Transverse colon (tissue), 4 donors: ENCODE data around the gene PITRM1. TPM values are rescaled to one million over a fixed set of nuclear protein-coding genes. Genes with fewer than 3 reads are reported as not detected.
A peak's percentile ranks its signal among the peaks of the same experiment; 100 is the strongest.

Source experiments
- DNase-seq: peaks from one replicate; pipeline ENCODE4 v3.0.0-alpha.2; 2019
- H3K27ac ChIP-seq, 4 donors: fragments of 200-600 bp; sonication (generic); 2 replicates each; pipeline ENCODE4 v1.5.1; 2016 to 2018; ENCODE audit warnings: inconsistent platforms in 4 of 4
- H3K27me3 ChIP-seq: fragments of 200-600 bp; sonication (generic); 2 replicates; pipeline ENCODE4 v1.5.1; 2017; ENCODE audit warnings: inconsistent platforms
- H3K36me3 ChIP-seq, 4 donors: fragments of 200-600 bp; sonication (generic); 2 replicates each; pipeline ENCODE4 v1.5.1; 2017 to 2019; ENCODE audit warnings: inconsistent platforms in 4 of 4
- H3K4me1 ChIP-seq, 4 donors: fragments of 200-600 bp; sonication (generic); 2 replicates each; pipeline ENCODE4 v1.5.1; 2017 to 2020; ENCODE audit warnings: inconsistent platforms in 4 of 4
- H3K4me3 ChIP-seq, 4 donors: fragments of 200-600 bp; sonication (generic); 1 replicate in 1 of 4; 2 replicates in 3 of 4; pipeline versions ENCODE4 v1.5.1 to v1.6.1; 2017 to 2019; ENCODE audit warnings: inconsistent platforms in 4 of 4
- H3K9me3 ChIP-seq, 2 donors: fragments of 200-600 bp; sonication (generic); 2 replicates each; pipeline ENCODE4 v1.5.1; 2017 to 2019; ENCODE audit warnings: inconsistent platforms in 2 of 2
- EP300 ChIP-seq: sonication (generic); formaldehyde crosslinking; IDR thresholded peaks from one replicate; pipeline ENCODE4 v1.6.1; 2017; ENCODE audit warnings: antibody characterized with exemption, low read depth
- POLR2A ChIP-seq: fragments of 450-650 bp; IDR thresholded peaks from one replicate; pipeline ENCODE4 v1.6.1; 2016; ENCODE audit warnings: antibody characterized with exemption, mild to moderate bottlenecking, moderate library complexity
- POLR2AphosphoS5 ChIP-seq, 3 donors: sonication (generic); formaldehyde crosslinking; IDR thresholded peaks; one replicate each; pipeline ENCODE4 v1.6.1; 2016; ENCODE audit warnings: antibody characterized with exemption in 3 of 3
- WGBS, 2 donors: methylation state at CpG; one replicate each; pipeline ENCODE4 v1.1.5; 2018; ENCODE audit warnings: low coverage in 1 of 2; 5-methylcytosine and 5-hydroxymethylcytosine counted together
- in situ Hi-C, 4 donors: fragments of 200-750 bp; cut with MboI; loops; one replicate each; pipeline versions ENCODE4 v1.15.0 to v1.15.1; 2017; ENCODE audit warnings: low sequenced_read_pairs in 3 of 4, low pct_ligation_motif_present in 1 of 4, low pct_unique_long_range_greater_than_20kb in 1 of 4
- intact Hi-C: fragments of 100-400 bp; cut with DNase I; formaldehyde crosslinking; loops from one replicate; pipeline ENCODE4 v1.15.1; 2023; ENCODE audit warnings: low total_unique reads
- total RNA-seq, 4 donors: library from RNA; depleted of rRNA; stranded (reverse); fragments of >200 nt; gene quantifications; one replicate each; pipeline ENCODE4 v1.1.0, GENCODE V29; 2016
- TF ChIP-seq, protein P1 (sequence below), 5 experiments: fragments of 200-600 bp in 3 of 5; fragments of 450-650 bp in 2 of 5; sonication (generic) in 3 of 5; IDR thresholded peaks; 1 replicate in 2 of 5; 2 replicates in 3 of 5; pipeline ENCODE4 v1.5.1; 2016 to 2017; ENCODE audit warnings: antibody characterized with exemption in 5 of 5, inconsistent platforms in 3 of 5, mild to moderate bottlenecking in 2 of 5, moderate library complexity in 1 of 5

Gene PITRM1
- total RNA-seq, 4 donors from 2014 or later = 50.9 to 108 (median 67.6) TPM

DNA sequence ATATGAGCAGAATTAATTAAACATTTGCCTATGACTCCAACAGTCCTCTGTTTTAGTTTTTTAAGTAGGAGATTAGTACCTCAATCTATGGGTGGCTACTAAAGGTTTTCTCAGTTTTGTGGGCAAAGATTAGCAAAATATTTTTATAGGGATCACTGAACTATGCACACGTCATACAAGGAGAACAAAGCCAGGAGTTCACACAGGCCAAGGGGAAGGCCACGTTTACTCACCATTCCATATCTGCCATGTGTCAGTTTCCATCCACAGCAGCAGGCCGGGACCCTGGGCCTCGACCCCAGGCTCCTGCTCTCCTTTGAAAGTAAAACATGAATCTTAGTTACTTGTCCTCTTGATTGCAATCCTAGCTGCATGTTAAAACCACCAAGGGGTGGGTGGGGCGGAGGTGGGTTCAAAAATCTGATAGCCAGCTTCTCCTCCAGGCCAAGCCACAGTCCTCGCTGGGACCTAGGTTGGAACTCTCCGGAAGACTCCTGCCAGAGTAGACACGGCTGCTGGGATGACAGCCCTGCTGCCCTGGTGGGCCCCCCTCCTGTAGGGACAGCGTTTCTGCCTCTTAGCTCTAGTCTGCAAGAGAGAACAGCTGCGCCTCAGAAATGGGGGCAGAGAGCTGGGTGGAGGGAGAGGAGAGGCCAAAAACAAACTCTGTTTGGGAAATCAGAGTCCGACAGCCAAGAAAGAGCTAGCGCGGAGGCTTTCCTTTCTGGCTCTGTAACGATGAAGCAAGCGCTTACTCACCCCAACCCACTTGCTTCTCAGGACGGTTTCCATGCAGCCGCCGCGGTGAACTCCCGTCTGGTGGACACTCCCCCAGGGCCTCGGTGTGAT, 35.6 kb downstream of the PITRM1 start:
- peaks cover 0 to 46% (median 22%) of the 10 kb centered on the region in 4 donors for H3K36me3 ChIP-seq
- 78 to 81% methylated on average over 7 to 21 of the region's 21 CpGs for WGBS, 2 donors
- H3K27ac ChIP-seq = peak overlapping the region; percentile 15 to 74 (median 63)
- intact Hi-C loops = no loop called here
- H3K27me3 ChIP-seq = no peaks in the 10 kb centered on the region
- H3K9me3 ChIP-seq = no peaks in the 10 kb centered on the region
- peaks cover 0 to 6% (median 0%) of the 10 kb centered on the region in 4 donors for H3K4me1 ChIP-seq
- peak; percentile 43 for DNase-seq
- in situ Hi-C loops = no loop called here
- no peak overlapping the region for H3K4me3 ChIP-seq
- TF ChIP-seq, protein P1, sequence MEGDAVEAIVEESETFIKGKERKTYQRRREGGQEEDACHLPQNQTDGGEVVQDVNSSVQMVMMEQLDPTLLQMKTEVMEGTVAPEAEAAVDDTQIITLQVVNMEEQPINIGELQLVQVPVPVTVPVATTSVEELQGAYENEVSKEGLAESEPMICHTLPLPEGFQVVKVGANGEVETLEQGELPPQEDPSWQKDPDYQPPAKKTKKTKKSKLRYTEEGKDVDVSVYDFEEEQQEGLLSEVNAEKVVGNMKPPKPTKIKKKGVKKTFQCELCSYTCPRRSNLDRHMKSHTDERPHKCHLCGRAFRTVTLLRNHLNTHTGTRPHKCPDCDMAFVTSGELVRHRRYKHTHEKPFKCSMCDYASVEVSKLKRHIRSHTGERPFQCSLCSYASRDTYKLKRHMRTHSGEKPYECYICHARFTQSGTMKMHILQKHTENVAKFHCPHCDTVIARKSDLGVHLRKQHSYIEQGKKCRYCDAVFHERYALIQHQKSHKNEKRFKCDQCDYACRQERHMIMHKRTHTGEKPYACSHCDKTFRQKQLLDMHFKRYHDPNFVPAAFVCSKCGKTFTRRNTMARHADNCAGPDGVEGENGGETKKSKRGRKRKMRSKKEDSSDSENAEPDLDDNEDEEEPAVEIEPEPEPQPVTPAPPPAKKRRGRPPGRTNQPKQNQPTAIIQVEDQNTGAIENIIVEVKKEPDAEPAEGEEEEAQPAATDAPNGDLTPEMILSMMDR (IDR thresholded peaks at IDR 0.05) = no peak
- TF ChIP-seq EP300 (no peak), POLR2A (no peak), POLR2AphosphoS5 (IDR thresholded peaks at IDR 0.05) (no peak)

DNA sequence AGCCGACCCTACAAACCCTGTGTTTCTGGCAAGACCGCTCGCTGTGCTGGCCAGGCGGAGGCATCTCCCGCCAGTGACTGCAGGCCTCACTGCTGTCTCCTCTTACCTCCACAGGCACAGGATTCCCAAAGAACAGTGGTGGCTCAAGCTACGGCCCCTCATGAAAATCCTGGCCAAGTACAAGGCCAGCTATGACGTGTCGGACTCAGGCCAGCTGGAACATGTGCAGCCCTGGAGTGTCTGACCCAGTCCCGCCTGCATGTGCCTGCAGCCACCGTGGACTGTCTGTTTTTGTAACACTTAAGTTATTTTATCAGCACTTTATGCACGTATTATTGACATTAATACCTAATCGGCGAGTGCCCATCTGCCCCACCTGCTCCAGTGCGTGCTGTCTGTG, 36.2 kb downstream of the PITRM1 start:
- TF ChIP-seq POLR2A (no peak), EP300 (no peak), POLR2AphosphoS5 (IDR thresholded peaks at IDR 0.05) (no peak)
- TF ChIP-seq, protein P1 (IDR thresholded peaks at IDR 0.05) = no peak
- in situ Hi-C loops = no loop called here
- no peak for DNase-seq
- WGBS, 2 donors = 67% methylated on average over 14 of the region's 14 CpGs; no CpG with 5 or more reads in 1 of the 2 donors
- Histone ChIP-seq H3K27ac (peak overlapping the region in 3 of 4 donors; percentile 57 to 74 (median 69)), H3K4me3 (no peak overlapping the region), H3K27me3 (no peaks in the 10 kb centered on the region), H3K9me3 (no peaks in the 10 kb centered on the region), H3K4me1 (peaks cover 0 to 6% (median 0%) of the 10 kb centered on the region in 4 donors), H3K36me3 (peaks cover 0 to 44% (median 21%) of the 10 kb centered on the region in 4 donors)
- intact Hi-C loops = no loop called here

DNA sequence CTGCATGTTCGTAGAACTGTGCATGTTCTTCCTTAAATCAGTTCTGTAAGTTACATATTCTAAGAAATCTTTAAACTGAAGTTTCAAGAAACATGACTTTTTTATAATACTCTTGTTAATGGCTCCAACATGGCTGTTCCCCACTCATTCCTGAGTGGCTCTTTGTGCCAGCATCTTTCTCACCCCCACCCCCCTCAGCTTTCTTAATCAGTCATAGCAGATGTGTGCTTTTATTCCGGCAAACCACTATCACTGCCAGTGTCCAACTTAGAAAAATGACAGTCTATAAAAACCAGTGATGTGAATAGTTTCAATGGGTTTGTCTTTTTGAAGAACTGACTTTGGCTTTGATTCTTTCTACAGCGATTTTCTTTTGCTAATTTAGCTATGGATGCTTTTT, 37.6 kb downstream of the PITRM1 start:
- WGBS, 2 donors = 90 to 93% methylated on average over 3 of the region's 3 CpGs
- no peak overlapping the region for H3K27ac ChIP-seq
- H3K36me3 ChIP-seq = peaks cover 0 to 39% (median 17%) of the 10 kb centered on the region in 4 donors
- intact Hi-C loops = no loop called here
- TF ChIP-seq, protein P1 (IDR thresholded peaks at IDR 0.05) = no peak
- no peaks in the 10 kb centered on the region for H3K9me3 ChIP-seq
- in situ Hi-C loops = no loop called here
- H3K27me3 ChIP-seq = no peaks in the 10 kb centered on the region
- DNase-seq = no peak
- no peaks in the 10 kb centered on the region for H3K4me1 ChIP-seq
- no peak overlapping the region for H3K4me3 ChIP-seq

DNA sequence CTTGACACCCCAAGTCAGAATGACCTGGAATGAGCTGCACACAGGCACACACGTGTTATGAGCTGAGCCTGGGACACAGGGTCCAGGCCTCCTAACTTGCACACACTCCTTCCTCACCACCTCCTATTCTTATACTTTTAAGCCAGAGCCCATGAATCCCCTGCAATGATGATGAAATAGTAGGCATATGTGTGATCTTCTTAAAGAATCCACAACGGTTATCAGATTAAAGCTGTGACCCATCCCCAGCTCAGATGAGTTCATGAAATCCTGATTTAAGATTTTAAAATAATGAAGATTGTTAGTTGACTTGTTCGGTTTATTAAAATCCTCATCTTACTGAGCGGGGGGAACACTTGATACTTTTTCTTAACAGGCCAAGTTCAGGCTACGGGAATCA, 38.6 kb downstream of the PITRM1 start:
- WGBS, 2 donors = 75 to 94% methylated on average over 5 of the region's 5 CpGs
- intact Hi-C loops (no loop called here), in situ Hi-C loops (no loop called here)
- Histone ChIP-seq H3K9me3 (no peaks in the 10 kb centered on the region), H3K4me1 (no peaks in the 10 kb centered on the region), H3K27me3 (no peaks in the 10 kb centered on the region), H3K36me3 (peaks cover 0 to 31% (median 13%) of the 10 kb centered on the region in 4 donors), H3K4me3 (no peak overlapping the region), H3K27ac (no peak overlapping the region)
- no peak for DNase-seq
- no peak for TF ChIP-seq POLR2AphosphoS5 (IDR thresholded peaks at IDR 0.05)
- no peak for TF ChIP-seq EP300
- TF ChIP-seq POLR2A = no peak
- TF ChIP-seq, protein P1 (IDR thresholded peaks at IDR 0.05) = no peak
